Measurements from ENCODE around the gene DISP2.

DISP2 gene

DNA sequence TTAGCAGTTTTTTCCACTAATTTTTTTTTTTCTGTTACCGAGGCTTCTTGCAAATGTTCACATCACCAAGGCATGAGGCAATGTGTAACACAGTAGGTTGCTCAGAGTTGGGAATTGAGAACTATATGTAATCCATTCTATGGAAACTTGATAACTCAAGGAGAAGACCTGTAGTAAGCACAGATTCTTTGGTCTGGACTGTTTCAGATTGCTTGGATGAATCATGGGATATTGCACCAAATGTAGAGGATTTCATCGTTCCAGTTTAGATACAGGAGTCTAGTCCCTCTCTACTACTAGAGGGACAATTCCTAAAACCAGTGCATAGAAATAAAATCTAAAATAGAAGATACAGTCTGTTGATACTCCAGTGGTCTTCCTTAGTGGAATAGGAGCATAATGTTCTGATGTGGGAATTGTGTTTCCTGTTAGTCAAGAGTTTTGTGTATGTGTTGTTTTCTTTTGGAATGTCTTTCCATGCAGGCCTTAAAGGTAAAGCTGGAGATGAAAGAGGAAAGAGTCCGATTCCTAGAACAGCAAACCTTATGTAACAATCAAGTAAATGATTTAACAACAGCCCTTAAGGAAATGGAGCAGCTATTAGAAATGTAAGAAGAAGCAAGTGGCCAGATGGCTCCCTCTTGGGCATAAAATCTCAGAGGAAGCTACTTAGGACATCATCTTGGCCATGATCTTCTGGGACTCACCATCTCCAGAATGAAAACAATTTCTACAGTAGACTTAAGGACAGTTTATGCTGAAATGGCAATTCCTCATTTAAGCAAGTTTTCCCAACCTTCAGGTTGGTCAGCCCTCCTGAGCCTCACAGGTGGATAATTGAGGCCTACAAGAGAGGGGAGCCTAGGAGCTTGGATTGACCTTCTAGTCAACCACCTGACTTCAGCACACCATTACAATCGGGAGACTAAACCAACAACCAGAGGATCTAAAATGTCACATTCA, 35.2 kb downstream of the DISP2 start:
- Histone ChIP-seq H3K36me3 (ENCODE audit: insufficient read depth, low read length) (peaks cover 29% of the 10 kb centered on the region), H3K9ac (ENCODE audit: low read depth, low read length) (no peak overlapping the region), H3K9me3 (ENCODE audit: control insufficient read depth, insufficient read depth, low read length) (no peaks in the 10 kb centered on the region), H3K4me1 (ENCODE audit: insufficient read depth, low read length) (no peaks in the 10 kb centered on the region)

DNA sequence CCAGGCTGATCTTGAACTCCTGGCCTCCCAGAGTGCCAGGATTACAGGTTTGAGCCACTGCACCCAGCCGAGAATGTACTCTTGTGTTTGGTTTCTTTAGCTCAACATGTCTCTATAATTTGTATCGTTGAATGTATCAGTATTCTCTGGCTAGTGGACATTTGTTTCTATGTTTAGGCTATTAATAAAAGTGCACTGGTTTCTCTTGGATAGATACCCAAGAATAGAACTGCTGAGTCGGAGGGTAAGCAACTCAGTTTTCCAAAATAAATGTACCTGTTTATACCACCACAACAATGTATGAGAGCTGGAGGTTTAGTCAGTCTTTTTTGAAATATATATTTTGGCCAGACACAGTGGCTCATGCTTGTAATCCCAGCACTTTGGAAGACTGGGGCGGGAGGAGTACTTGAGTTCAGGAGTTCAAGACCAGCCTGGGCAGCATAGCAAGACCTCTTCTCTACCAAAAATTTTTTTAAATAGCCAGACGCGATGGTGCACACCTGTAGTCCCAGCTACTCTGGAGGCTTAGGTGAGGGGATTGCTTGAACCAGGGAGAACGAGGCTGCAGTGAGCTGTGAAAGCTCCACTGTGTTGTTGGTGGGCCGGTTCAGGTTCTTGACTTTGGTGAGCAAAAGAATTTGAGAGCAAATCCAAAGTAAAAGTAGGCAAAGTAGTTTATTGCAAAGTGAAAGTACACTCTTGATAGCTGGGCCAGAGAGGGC, 39.8 kb downstream of the DISP2 start:
- no peak overlapping the region for H3K9ac ChIP-seq (ENCODE audit: low read depth, low read length)
- no peaks in the 10 kb centered on the region for H3K4me1 ChIP-seq (ENCODE audit: insufficient read depth, low read length)
- peaks cover 9% of the 10 kb centered on the region for H3K36me3 ChIP-seq (ENCODE audit: insufficient read depth, low read length)
- H3K9me3 ChIP-seq (ENCODE audit: control insufficient read depth, insufficient read depth, low read length) = no peaks in the 10 kb centered on the region

DNA sequence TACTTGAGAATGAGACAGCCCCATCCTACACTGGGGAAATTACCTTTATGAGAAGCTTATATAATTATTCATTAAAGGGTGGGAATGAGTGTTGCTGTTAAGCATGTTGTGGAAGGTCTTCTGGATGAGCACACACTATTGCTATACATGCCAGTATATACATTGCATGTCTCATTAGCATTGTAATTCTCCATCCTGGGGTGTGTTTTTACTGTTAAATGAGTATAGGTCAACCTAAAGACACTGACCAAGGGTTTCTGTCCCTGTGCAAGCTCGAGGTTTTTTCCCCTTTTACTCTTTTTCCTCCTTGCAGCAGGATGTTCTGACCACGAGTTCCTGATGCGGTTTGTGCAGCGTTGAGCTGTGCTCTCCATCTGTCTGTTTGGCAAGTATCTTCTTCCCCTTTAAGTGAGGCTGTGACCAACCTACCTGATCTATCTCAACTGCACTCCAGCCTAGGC, 40.4 kb downstream of the DISP2 start:
- H3K9me3 ChIP-seq (ENCODE audit: control insufficient read depth, insufficient read depth, low read length) = no peaks in the 10 kb centered on the region
- no peak overlapping the region for H3K9ac ChIP-seq (ENCODE audit: low read depth, low read length)
- no peaks in the 10 kb centered on the region for H3K4me1 ChIP-seq (ENCODE audit: insufficient read depth, low read length)
- H3K36me3 ChIP-seq (ENCODE audit: insufficient read depth, low read length) = peaks cover 5% of the 10 kb centered on the region

DNA sequence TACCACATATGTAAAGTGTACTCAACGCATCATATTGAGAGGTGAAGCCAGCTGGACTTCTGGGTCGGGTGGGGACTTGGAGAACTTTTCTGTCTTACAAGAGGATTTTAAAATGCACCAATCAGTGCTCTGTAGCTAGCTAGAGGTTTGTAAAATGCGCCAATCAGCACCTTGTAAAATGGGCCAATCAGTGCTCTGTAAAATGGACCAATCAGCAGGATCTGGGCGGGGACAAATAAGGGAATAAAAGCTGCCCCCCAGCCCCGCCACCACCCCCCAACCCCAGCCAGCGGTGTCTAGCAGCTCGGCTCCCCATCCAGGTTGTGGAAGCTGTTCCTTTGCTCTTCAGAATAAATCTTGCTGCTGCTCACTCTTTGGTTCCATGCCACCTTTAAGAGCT, 41.4 kb downstream of the DISP2 start:
- Histone ChIP-seq H3K9ac (ENCODE audit: low read depth, low read length) (no peak overlapping the region), H3K4me1 (ENCODE audit: insufficient read depth, low read length) (no peaks in the 10 kb centered on the region), H3K9me3 (ENCODE audit: control insufficient read depth, insufficient read depth, low read length) (no peaks in the 10 kb centered on the region), H3K36me3 (ENCODE audit: insufficient read depth, low read length) (no peaks in the 10 kb centered on the region)

DNA sequence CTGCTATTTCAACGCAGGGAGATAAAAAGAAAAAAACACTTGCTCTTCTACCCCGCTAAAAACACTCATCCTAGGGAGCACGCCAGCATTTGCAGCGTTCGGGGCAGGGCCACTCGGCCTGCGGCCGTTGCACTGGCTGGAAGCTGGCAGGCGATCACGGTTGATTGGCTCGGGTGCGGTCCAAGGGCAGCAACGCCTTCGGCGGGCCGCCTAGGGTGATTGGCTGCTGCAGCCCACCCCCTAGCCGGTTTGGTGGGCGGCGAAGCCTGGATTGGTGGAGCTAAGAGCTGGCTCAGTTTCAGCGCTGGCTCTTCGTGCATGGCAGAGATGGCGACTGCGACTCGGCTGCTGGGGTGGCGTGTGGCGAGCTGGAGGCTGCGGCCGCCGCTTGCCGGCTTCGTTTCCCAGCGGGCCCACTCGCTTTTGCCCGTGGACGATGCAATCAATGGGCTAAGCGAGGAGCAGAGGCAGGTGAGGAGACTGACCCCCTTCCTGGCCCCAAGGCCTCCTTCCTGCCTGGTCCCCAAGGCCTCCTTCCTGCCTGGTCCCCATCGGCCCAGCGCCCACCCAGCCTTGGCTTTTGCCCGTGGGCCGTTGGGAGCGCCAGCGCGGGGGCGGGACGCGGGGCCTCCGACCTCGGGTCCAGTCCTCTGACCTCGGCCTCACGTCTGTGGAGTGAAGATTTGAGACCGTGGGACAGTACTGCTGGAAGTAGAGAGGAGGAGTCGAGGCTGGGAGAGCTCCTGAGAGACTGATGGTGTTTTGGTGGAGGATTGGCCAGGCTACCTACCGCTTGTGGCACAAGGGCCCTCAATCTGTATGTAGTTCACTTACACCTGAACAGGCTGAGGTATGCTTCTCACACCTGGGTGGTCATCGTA, 47.7 kb downstream of the DISP2 start, which contains the start of gene IVD:
Gene IVD (plus strand): TSS at position 295 of the 881 bp plus-strand sequence. CDS start 33 bp downstream, at position 328.
- Histone ChIP-seq H3K4me1 (ENCODE audit: insufficient read depth, low read length) (no peaks in the 10 kb centered on the region), H3K36me3 (ENCODE audit: insufficient read depth, low read length) (peaks cover 13% of the 10 kb centered on the region), H3K9me3 (ENCODE audit: control insufficient read depth, insufficient read depth, low read length) (no peaks in the 10 kb centered on the region), H3K9ac (ENCODE audit: low read depth, low read length) (peak within 1 kb of the TSS; percentile 84)

DNA sequence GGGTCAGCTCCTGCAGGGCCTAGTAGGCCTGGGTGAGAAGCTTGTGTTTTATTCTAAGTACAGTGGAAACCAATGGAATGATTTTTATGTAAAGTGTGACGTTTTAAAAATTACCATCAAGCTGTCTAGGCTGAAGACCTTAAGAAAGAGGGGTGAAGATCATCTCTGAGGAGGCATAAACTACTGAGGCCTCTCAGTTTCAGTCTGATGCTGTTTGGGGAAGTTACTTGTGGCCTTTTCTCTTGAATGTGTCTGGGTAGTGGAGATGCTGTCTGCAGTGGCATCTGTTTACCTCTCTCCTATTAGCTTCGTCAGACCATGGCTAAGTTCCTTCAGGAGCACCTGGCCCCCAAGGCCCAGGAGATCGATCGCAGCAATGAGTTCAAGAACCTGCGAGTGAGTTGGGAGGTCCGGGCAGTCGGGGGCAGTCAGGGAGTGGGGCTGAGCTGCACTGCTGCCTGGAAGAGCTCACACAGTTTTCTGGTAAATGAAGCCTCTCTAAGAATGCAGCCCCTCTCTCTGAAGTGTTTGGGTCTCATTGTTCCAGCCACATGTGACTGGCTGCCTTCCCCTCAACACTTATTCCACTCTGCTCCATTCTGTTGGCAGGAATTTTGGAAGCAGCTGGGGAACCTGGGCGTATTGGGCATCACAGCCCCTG, 49.4 kb downstream of the DISP2 start:
- Histone ChIP-seq H3K9ac (ENCODE audit: low read depth, low read length) (no peak overlapping the region), H3K9me3 (ENCODE audit: control insufficient read depth, insufficient read depth, low read length) (no peaks in the 10 kb centered on the region), H3K36me3 (ENCODE audit: insufficient read depth, low read length) (peaks cover 20% of the 10 kb centered on the region), H3K4me1 (ENCODE audit: insufficient read depth, low read length) (no peaks in the 10 kb centered on the region)

DNA sequence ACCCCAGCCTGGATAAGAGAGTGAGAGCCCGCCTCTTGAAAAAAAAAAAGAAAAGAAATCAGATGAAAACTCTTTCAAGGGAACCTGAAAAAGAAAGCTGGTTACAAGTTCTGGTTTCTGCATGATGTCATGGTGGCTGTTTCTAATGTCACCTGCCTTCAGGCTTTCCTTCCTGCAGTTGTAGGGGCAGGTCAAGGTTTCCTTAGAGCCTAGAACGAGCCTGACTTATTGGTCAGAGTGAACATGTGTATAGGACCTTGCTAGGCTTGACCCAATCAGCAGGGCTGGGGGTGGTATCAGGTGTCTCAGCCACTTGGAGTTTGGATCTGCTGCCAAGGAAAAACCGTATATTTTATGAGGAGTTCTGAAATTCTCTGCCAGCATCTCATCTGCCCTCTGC, 51.3 kb downstream of the DISP2 start:
- Histone ChIP-seq H3K36me3 (ENCODE audit: insufficient read depth, low read length) (peaks cover 31% of the 10 kb centered on the region), H3K9ac (ENCODE audit: low read depth, low read length) (no peak overlapping the region), H3K9me3 (ENCODE audit: control insufficient read depth, insufficient read depth, low read length) (no peaks in the 10 kb centered on the region), H3K4me1 (ENCODE audit: insufficient read depth, low read length) (no peaks in the 10 kb centered on the region)

DNA sequence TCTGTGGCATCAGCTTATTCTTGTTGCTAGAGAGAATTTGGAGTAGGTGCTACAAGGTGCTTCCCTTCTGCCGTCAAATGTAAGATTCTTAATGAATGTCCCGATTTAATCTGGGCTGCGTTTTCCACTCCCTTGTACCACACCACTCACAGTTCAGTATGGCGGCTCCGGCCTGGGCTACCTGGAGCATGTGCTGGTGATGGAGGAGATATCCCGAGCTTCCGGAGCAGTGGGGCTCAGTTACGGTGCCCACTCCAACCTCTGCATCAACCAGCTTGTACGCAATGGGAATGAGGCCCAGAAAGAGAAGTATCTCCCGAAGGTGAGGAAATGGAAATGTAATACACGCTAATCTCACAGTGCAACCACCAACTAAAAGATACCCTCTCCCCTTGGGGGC, 52.5 kb downstream of the DISP2 start:
- Histone ChIP-seq H3K36me3 (ENCODE audit: insufficient read depth, low read length) (peaks cover 33% of the 10 kb centered on the region), H3K9ac (ENCODE audit: low read depth, low read length) (no peak overlapping the region), H3K9me3 (ENCODE audit: control insufficient read depth, insufficient read depth, low read length) (no peaks in the 10 kb centered on the region), H3K4me1 (ENCODE audit: insufficient read depth, low read length) (no peaks in the 10 kb centered on the region)

DNA sequence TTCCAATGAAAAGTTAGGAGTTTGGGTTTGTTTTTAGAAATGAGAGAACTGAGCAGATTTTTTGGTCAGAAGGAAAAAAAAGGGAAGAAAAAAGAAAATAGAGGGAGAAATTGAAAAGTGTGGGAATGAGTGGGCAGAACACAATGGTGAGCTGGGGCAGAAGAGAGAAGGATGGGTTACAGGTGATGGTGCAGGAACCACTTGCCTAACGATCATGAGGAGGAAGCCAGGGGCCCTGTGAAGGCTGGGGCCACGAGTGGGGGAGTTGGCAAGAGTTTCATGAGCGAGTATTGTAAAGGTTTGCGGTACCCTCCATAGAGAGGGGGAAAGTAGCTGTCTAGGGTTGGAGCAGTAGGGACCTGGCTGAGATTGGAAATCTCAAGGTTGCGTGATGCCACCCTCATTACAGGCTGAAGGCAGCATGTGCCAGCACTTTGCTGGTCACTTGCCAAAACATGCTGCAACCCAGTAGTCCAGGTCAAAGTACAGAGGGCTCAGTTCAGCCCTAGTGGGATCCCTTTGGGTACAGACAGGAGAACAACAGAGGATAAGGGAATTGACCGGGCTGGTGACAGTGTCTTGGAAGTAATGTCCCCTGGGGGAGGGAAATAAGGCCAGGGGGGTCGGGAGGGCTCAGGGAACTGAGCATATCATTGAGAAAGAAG, 54.2 kb downstream of the DISP2 start:
- no peak overlapping the region for H3K9ac ChIP-seq (ENCODE audit: low read depth, low read length)
- peaks cover 38% of the 10 kb centered on the region for H3K36me3 ChIP-seq (ENCODE audit: insufficient read depth, low read length)
- H3K4me1 ChIP-seq (ENCODE audit: insufficient read depth, low read length) = no peaks in the 10 kb centered on the region
- H3K9me3 ChIP-seq (ENCODE audit: control insufficient read depth, insufficient read depth, low read length) = no peaks in the 10 kb centered on the region

DNA sequence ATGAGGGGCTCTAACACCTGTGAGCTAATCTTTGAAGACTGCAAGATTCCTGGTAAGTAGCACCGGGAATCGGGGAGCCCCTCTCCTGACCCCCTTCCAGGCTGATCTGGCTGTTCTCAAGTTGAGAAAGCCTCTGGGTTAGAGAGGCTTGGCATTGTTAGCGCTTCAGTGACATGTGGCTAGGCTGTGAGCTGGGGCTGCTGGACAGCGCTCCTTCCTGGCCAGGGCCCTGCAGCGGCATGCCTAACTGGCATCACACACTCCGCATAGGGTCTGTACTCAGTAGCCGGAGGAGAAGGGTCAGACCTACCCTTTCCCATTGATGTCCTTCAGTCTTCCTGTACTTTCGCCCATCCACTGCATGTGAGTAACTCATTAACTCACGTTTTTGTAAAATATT, 55.0 kb downstream of the DISP2 start:
- Histone ChIP-seq H3K4me1 (ENCODE audit: insufficient read depth, low read length) (no peaks in the 10 kb centered on the region), H3K9ac (ENCODE audit: low read depth, low read length) (no peak overlapping the region), H3K9me3 (ENCODE audit: control insufficient read depth, insufficient read depth, low read length) (no peaks in the 10 kb centered on the region), H3K36me3 (ENCODE audit: insufficient read depth, low read length) (peaks cover 35% of the 10 kb centered on the region)

DNA sequence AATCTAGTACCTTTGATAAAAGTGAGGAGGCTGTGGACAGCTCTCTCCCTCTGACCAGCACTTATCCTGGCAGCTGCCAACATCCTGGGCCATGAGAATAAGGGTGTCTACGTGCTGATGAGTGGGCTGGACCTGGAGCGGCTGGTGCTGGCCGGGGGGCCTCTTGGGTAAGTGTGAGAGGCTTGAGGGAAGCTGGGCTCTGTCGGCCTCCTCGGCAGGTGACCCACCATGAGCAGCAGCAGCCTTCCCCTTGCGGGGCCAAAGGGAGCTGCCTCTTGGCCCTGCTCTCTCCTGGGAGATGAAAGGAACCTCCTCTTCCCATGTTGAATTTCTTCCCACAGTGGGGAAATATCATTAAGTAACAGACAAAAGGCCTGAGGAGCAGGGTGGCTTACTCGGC, 56.8 kb downstream of the DISP2 start:
- H3K4me1 ChIP-seq (ENCODE audit: insufficient read depth, low read length) = no peaks in the 10 kb centered on the region
- H3K9me3 ChIP-seq (ENCODE audit: control insufficient read depth, insufficient read depth, low read length) = no peaks in the 10 kb centered on the region
- H3K9ac ChIP-seq (ENCODE audit: low read depth, low read length) = no peak overlapping the region
- H3K36me3 ChIP-seq (ENCODE audit: insufficient read depth, low read length) = peaks cover 33% of the 10 kb centered on the region

DNA sequence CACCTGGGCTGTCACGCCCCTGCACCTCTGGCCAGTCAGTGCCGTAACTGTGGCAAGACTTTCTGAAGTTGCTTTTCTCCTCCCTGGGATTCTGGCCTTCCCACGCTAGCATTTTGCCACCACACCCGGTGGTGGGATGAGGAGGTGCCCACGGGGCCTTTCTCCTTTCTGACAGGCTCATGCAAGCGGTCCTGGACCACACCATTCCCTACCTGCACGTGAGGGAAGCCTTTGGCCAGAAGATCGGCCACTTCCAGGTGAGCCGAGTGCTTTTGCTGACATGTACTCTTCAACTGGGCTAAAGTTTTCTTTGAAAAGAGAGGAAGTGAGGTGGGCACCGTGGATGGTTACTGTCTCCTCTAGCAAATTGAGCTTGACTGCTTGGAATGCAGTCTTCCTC, 57.2 kb downstream of the DISP2 start:
- Histone ChIP-seq H3K36me3 (ENCODE audit: insufficient read depth, low read length) (peaks cover 30% of the 10 kb centered on the region), H3K9me3 (ENCODE audit: control insufficient read depth, insufficient read depth, low read length) (no peaks in the 10 kb centered on the region), H3K9ac (ENCODE audit: low read depth, low read length) (no peak overlapping the region), H3K4me1 (ENCODE audit: insufficient read depth, low read length) (no peaks in the 10 kb centered on the region)

DNA sequence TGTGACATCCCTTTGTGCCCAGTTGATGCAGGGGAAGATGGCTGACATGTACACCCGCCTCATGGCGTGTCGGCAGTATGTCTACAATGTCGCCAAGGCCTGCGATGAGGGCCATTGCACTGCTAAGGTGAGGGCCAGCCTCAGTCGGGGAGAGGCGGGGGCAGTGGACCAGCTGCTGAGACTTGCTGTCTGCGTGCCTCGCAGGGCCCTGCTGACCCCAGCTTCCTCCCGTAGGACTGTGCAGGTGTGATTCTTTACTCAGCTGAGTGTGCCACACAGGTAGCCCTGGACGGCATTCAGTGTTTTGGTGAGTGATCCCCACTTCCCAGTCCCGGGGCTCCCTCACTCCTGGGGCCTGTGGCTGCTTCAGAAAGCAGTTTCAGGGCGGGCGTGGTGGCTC, 58.0 kb downstream of the DISP2 start:
- Histone ChIP-seq H3K9me3 (ENCODE audit: control insufficient read depth, insufficient read depth, low read length) (no peaks in the 10 kb centered on the region), H3K36me3 (ENCODE audit: insufficient read depth, low read length) (peaks cover 22% of the 10 kb centered on the region), H3K9ac (ENCODE audit: low read depth, low read length) (no peak overlapping the region), H3K4me1 (ENCODE audit: insufficient read depth, low read length) (peaks cover 5% of the 10 kb centered on the region; the same call in 1 of the 2 replicates)

All from ES-I3 (cell line).